Keratinocyte (primary cell): ENCODE results near the gene SLC12A8. TPM values are rescaled to one million over a fixed set of nuclear protein-coding genes. Genes with fewer than 3 reads are reported as not detected.

Experiments
- DNase-seq: peaks from one replicate; pipeline ENCODE4 v3.0.0-alpha.2; 2011; ENCODE audit warnings: low read depth, missing footprints, low spot score
- FAIRE-seq: peaks from 2 replicates; lab custom pipeline; 2011; peaks lifted over from hg19 to GRCh38; lab: Jason Lieb, UNC
- H2AFZ ChIP-seq: 2 replicates; pipeline ENCODE4 v1.6.0; 2012; ENCODE audit warnings: low read length, control low read depth, inconsistent platforms; ENCODE audit not compliant: control insufficient read depth
- H3K27ac ChIP-seq: 2 replicates; pipeline ENCODE4 v1.5.1; 2011; ENCODE audit warnings: low read length; ENCODE audit not compliant: control insufficient read depth, insufficient read depth
- H3K27me3 ChIP-seq: 3 replicates; pipeline ENCODE4 v1.6.0; 2011; ENCODE audit warnings: low read length; ENCODE audit not compliant: control insufficient read depth, insufficient read depth; ENCODE audit errors: extremely low read depth
- H3K36me3 ChIP-seq, 2 experiments: 2 replicates in 1 of 2; 3 replicates in 1 of 2; pipeline ENCODE4 v1.5.1; 2011; ENCODE audit warnings: low read length in 2 of 2, mild to moderate bottlenecking in 1 of 2; ENCODE audit not compliant: control insufficient read depth in 2 of 2, insufficient read depth in 2 of 2; ENCODE audit errors: extremely low read depth in 1 of 2
- H3K4me1 ChIP-seq: 3 replicates; pipeline ENCODE4 v1.5.1; 2011; ENCODE audit warnings: low read length; ENCODE audit not compliant: control insufficient read depth, insufficient read depth; ENCODE audit errors: extremely low read depth
- H3K4me2 ChIP-seq: 3 replicates; pipeline ENCODE4 v1.6.0; 2011; ENCODE audit warnings: low read depth, low read length; ENCODE audit not compliant: control insufficient read depth, insufficient read depth; ENCODE audit errors: extremely low read depth
- H3K4me3 ChIP-seq, 3 experiments: fragments of 200-600 bp in 1 of 3; sonication (generic) in 1 of 3; 2 replicates in 2 of 3; 3 replicates in 1 of 3; pipeline ENCODE4 v1.5.1; 2011 to 2016; ENCODE audit warnings: low read length in 3 of 3, mild to moderate bottlenecking in 3 of 3, control low read depth in 2 of 3, inconsistent platforms in 1 of 3, low read depth in 1 of 3, mixed read lengths in 1 of 3, mixed run types in 1 of 3, moderate library complexity in 1 of 3; ENCODE audit not compliant: control insufficient read depth in 2 of 3, insufficient read depth in 2 of 3; ENCODE audit errors: extremely low read depth in 1 of 3
- H3K79me2 ChIP-seq: 2 replicates; pipeline ENCODE4 v1.6.0; 2012; ENCODE audit warnings: low read length; ENCODE audit not compliant: control insufficient read depth, insufficient read depth
- H3K9ac ChIP-seq: 3 replicates; pipeline ENCODE4 v1.6.0; 2011; ENCODE audit warnings: low read length; ENCODE audit not compliant: control insufficient read depth, insufficient read depth; ENCODE audit errors: extremely low read depth
- H3K9me1 ChIP-seq: 3 replicates; pipeline ENCODE4 v1.6.0; 2011; ENCODE audit warnings: low read length; ENCODE audit not compliant: control insufficient read depth, insufficient read depth; ENCODE audit errors: extremely low read depth
- H3K9me3 ChIP-seq: 2 replicates; pipeline ENCODE4 v1.5.1; 2012; ENCODE audit warnings: low read depth, low read length; ENCODE audit not compliant: control insufficient read depth
- H4K20me1 ChIP-seq: 3 replicates; pipeline ENCODE4 v1.6.0; 2011; ENCODE audit warnings: low read length; ENCODE audit not compliant: control insufficient read depth, insufficient read depth; ENCODE audit errors: extremely low read depth
- EZH2 ChIP-seq: IDR thresholded peaks from one replicate; pipeline ENCODE4 v1.6.1; 2012; ENCODE audit warnings: inconsistent platforms, mild to moderate bottlenecking, low read length, moderate library complexity
- dilution Hi-C: fragments of 300-500 bp; cut with MboI; formaldehyde crosslinking; loops from one replicate; pipeline ENCODE4 v1.7.0; 2020; ENCODE audit warnings: low sequenced_read_pairs; ENCODE audit not compliant: extremely low pct_ligation_motif_present
- polyA plus RNA-seq, 5 experiments: library from polyadenylated mRNA; depleted of rRNA in 3 of 5; stranded (reverse) in 3 of 5; stranded (forward) in 1 of 5; unstranded in 1 of 5; fragments of >200 nt; gene quantifications; 1 replicate in 1 of 5; 2 replicates in 3 of 5; 3 replicates in 1 of 5; pipeline versions ENCODE4 v1.2.1 to v1.2.3, GENCODE V29; 2011 to 2012; ENCODE audit warnings: missing spikeins in 2 of 5, low read depth in 1 of 5, low replicate concordance in 1 of 5
- TF ChIP-seq, protein P1 (sequence below), 3 experiments: IDR thresholded peaks in 1 of 3; conservative IDR thresholded peaks in 1 of 3; optimal IDR thresholded peaks in 1 of 3; 2 replicates in 2 of 3; 3 replicates in 1 of 3; pipeline versions ENCODE3 to v1.5.1; 2011; ENCODE audit warnings: low read length in 3 of 3, mild to moderate bottlenecking in 3 of 3, moderate library complexity in 2 of 3, control low read depth in 1 of 3, inconsistent platforms in 1 of 3; ENCODE audit not compliant: insufficient read depth in 2 of 3; ENCODE audit errors: extremely low read depth in 1 of 3

The SLC12A8 gene
- polyA plus RNA-seq, 1 donor (not counting 4 experiments of a cell fraction or from before 2014, with no cell fraction given) = 6.9 TPM

- no peaks in the 10 kb centered on the region for H3K27me3 ChIP-seq
- no peak overlapping the region for H2AFZ ChIP-seq
- no peak overlapping the region for H3K27ac ChIP-seq
- DNase-seq = no peak
- TF ChIP-seq, protein P1, sequence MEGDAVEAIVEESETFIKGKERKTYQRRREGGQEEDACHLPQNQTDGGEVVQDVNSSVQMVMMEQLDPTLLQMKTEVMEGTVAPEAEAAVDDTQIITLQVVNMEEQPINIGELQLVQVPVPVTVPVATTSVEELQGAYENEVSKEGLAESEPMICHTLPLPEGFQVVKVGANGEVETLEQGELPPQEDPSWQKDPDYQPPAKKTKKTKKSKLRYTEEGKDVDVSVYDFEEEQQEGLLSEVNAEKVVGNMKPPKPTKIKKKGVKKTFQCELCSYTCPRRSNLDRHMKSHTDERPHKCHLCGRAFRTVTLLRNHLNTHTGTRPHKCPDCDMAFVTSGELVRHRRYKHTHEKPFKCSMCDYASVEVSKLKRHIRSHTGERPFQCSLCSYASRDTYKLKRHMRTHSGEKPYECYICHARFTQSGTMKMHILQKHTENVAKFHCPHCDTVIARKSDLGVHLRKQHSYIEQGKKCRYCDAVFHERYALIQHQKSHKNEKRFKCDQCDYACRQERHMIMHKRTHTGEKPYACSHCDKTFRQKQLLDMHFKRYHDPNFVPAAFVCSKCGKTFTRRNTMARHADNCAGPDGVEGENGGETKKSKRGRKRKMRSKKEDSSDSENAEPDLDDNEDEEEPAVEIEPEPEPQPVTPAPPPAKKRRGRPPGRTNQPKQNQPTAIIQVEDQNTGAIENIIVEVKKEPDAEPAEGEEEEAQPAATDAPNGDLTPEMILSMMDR (optimal IDR thresholded peaks at IDR 0.05 in 1 of 3, IDR thresholded peaks at IDR 0.05 in 1 of 3, conservative IDR thresholded peaks at IDR 0.05 in 1 of 3; ENCODE audit: extremely low read depth in 1 of 3, insufficient read depth in 2 of 3, low read length in 3 of 3) = no peak
- TF ChIP-seq EZH2 = no peak
- no peak for FAIRE-seq
- no peak overlapping the region for H3K9ac ChIP-seq
- peaks cover 0 to 6% of the 10 kb centered on the region in 2 experiments for H3K36me3 ChIP-seq
- dilution Hi-C loops = no loop called here
- H3K4me3 ChIP-seq = no peak overlapping the region
- H4K20me1 ChIP-seq = no peaks in the 10 kb centered on the region
- H3K4me2 ChIP-seq = peak overlapping the region; percentile 17
- H3K4me1 ChIP-seq = peaks cover 15% of the 10 kb centered on the region
- H3K9me1 ChIP-seq = no peaks in the 10 kb centered on the region
- H3K9me3 ChIP-seq = no peaks in the 10 kb centered on the region
- H3K79me2 ChIP-seq = no peaks in the 10 kb centered on the region
These were observed 51.8 kb downstream of the SLC12A8 start for GRCh38 chr3:125160606-125161371.

- Histone ChIP-seq H3K79me2 (no peaks in the 10 kb centered on the region), H3K9me1 (no peaks in the 10 kb centered on the region), H3K9me3 (no peaks in the 10 kb centered on the region), H3K36me3 (no peaks in the 10 kb centered on the region), H2AFZ (no peak overlapping the region), H3K4me3 (no peak overlapping the region), H4K20me1 (no peaks in the 10 kb centered on the region), H3K27me3 (no peaks in the 10 kb centered on the region), H3K4me1 (peaks cover 14% of the 10 kb centered on the region), H3K9ac (no peak overlapping the region), H3K4me2 (no peak overlapping the region), H3K27ac (no peak overlapping the region)
- TF ChIP-seq EZH2 = no peak
- TF ChIP-seq, protein P1 (optimal IDR thresholded peaks at IDR 0.05 in 1 of 3, IDR thresholded peaks at IDR 0.05 in 1 of 3, conservative IDR thresholded peaks at IDR 0.05 in 1 of 3; ENCODE audit: extremely low read depth in 1 of 3, insufficient read depth in 2 of 3, low read length in 3 of 3) = no peak
- no peak for FAIRE-seq
- DNase-seq = no peak
- dilution Hi-C loops = no loop called here
These were observed 55.4 kb downstream of the SLC12A8 start for GRCh38 chr3:125157183-125157582.
